ENCODE data around the gene ARHGAP26.

- TF ChIP-seq CTCF (IDR thresholded peaks at IDR 0.05) (no peak), POLR2AphosphoS5 (IDR thresholded peaks at IDR 0.05; ENCODE audit: low read depth, low read length) (no peak), REST (IDR thresholded peaks at IDR 0.05; ENCODE audit: insufficient read depth in 1 of 2, low read depth in 2 of 2, low read length in 1 of 2) (no peak), SIN3A (IDR thresholded peaks at IDR 0.05; ENCODE audit: borderline replicate concordance, insufficient read depth, low read depth, low read length) (no peak), TCF7L2 (IDR thresholded peaks at IDR 0.05; ENCODE audit: low read depth, low read length) (no peak)
Observed at GRCh38 chr5:143030349-143030748, 260.2 kb downstream of the ARHGAP26 start.
